H1 (cell line): Measurements from ENCODE around the gene ATP9B. TPM values are rescaled to one million over a fixed set of nuclear protein-coding genes. Genes with fewer than 3 reads are reported as not detected.

Experiments used
- CHD2 ChIP-seq: IDR thresholded peaks from 2 replicates; pipeline ENCODE4 v1.6.1; 2012; ENCODE audit warnings: low read length, improper control_type of control experiment
- CHD7 ChIP-seq: fragments of 300-600 bp; sonication (generic); IDR thresholded peaks from 2 replicates; pipeline ENCODE4 v1.7.1; 2012; ENCODE audit warnings: low read length, moderate library complexity, mild to moderate bottlenecking, inconsistent platforms; ENCODE audit not compliant: insufficient replicate concordance
- CTBP2 ChIP-seq: IDR thresholded peaks from 2 replicates; pipeline ENCODE4 v1.7.0; 2011; ENCODE audit warnings: borderline replicate concordance, mild to moderate bottlenecking, moderate library complexity, mixed read lengths, low read length; ENCODE audit not compliant: insufficient read depth, insufficient read length
- EGR1 ChIP-seq: IDR thresholded peaks from 2 replicates; pipeline ENCODE4 v1.6.1; 2011; ENCODE audit warnings: low read depth, low read length, borderline replicate concordance
- GABPA ChIP-seq: IDR thresholded peaks from 2 replicates; pipeline ENCODE4 v1.6.1; 2011; ENCODE audit warnings: mild to moderate bottlenecking, low read length, moderate library complexity, borderline replicate concordance; ENCODE audit not compliant: insufficient read depth
- JUND ChIP-seq: IDR thresholded peaks from 2 replicates; pipeline ENCODE4 v1.6.1; 2011; ENCODE audit warnings: mild to moderate bottlenecking, improper control_type of control experiment, low read length
- KDM5A ChIP-seq: fragments of 200-600 bp; IDR thresholded peaks from 2 replicates; pipeline ENCODE4 v1.7.1; 2012; ENCODE audit warnings: mild to moderate bottlenecking, low read length, inconsistent platforms, mixed read lengths
- SIN3A ChIP-seq, 2 experiments: IDR thresholded peaks in 1 of 2; conservative IDR thresholded peaks in 1 of 2; 2 replicates each; pipeline ENCODE4 v1.6.1; 2011 to 2012; ENCODE audit warnings: low read length in 2 of 2, improper control_type of control experiment in 1 of 2, low read depth in 1 of 2, mild to moderate bottlenecking in 1 of 2
- SIRT6 ChIP-seq: IDR thresholded peaks from one replicate; pipeline ENCODE4 v1.7.1; 2012; ENCODE audit warnings: low read length, inconsistent platforms
- SP1 ChIP-seq: IDR thresholded peaks from 2 replicates; pipeline ENCODE4 v1.6.1; 2011; ENCODE audit warnings: low read depth, low read length
- SP4 ChIP-seq: IDR thresholded peaks from 2 replicates; pipeline ENCODE4 v1.6.1; 2012; ENCODE audit warnings: low read length, inconsistent platforms
- polyA plus RNA-seq, 7 experiments: library from polyadenylated mRNA; depleted of rRNA in 3 of 7; stranded (reverse) in 5 of 7; unstranded in 2 of 7; fragments of >200 nt in 5 of 7; fragments of 200-250 nt in 2 of 7; gene quantifications; 1 replicate in 5 of 7; 2 replicates in 1 of 7; 4 replicates in 1 of 7; pipeline versions ENCODE4 v1.2.1 to v1.2.3, GENCODE V29; 2011 to 2013; ENCODE audit warnings: missing spikeins in 2 of 7, mixed read lengths in 2 of 7
- total RNA-seq: library from RNA; stranded (reverse); fragmentation: NEBNext Ultra II Directional; extraction: Animal tissue kit (Norgen Biotek cat#: 25700); gene quantifications from 2 replicates; pipeline ENCODE4 v1.2.1, GENCODE V29; 2021

Gene ATP9B
- total and polyA plus RNA-seq, 2 of the 8 experiments (the other 6 are each of a cell fraction or from before 2014, with no cell fraction given): 15.1 to 21.7 TPM

GRCh38 chr18:79217979-79218604 lies 148.9 kb downstream of the ATP9B start (continued):
- TF ChIP-seq CHD7 (no peak), EGR1 (no peak), SP1 (no peak), GABPA (no peak), CHD2 (no peak), SIRT6 (no peak), SP4 (no peak), CTBP2 (no peak), JUND (no peak), KDM5A (no peak), SIN3A (conservative IDR thresholded peaks at IDR 0.05 in 1 of 2, IDR thresholded peaks at IDR 0.05 in 1 of 2; ENCODE audit: low read depth in 1 of 2, low read length in 2 of 2) (no peak)
